K562 (cell line): ENCODE data around the gene NYNRIN. TPM values are rescaled to one million over a fixed set of nuclear protein-coding genes. Genes with fewer than 3 reads are reported as not detected.
A peak's percentile ranks its signal among the peaks of the same experiment; 100 is the strongest.

Experiments
- ADNP ChIP-seq: fragments of 200-800 bp; sonication (Bioruptor generic); IDR thresholded peaks from 2 replicates; pipeline ENCODE4 v1.6.1; 2016; ENCODE audit warnings: missing genetic modification characterization, missing compliant biosample characterization
- BRF1 ChIP-seq: IDR thresholded peaks from 3 replicates; pipeline ENCODE4 v1.6.1; 2011; ENCODE audit warnings: borderline replicate concordance, mild to moderate bottlenecking; ENCODE audit not compliant: insufficient read length; ENCODE audit errors: extremely low read depth
- ELF4 ChIP-seq: fragments of 450-650 bp; formaldehyde crosslinking; IDR thresholded peaks from 2 replicates; pipeline ENCODE4 v1.4.0; 2022; ENCODE audit warnings: missing genetic modification characterization
- ETS2 ChIP-seq: IDR thresholded peaks from 2 replicates; pipeline ENCODE4 v1.6.1; 2016; ENCODE audit warnings: borderline replicate concordance, missing genetic modification characterization, mild to moderate bottlenecking, moderate library complexity, missing compliant biosample characterization; ENCODE audit not compliant: poor library complexity, severe bottlenecking
- GATAD2A ChIP-seq: fragments of 450-650 bp; IDR thresholded peaks from 2 replicates; pipeline ENCODE4 v1.6.1; 2017
- KDM1A ChIP-seq, 2 experiments: fragments of 450-650 bp; IDR thresholded peaks; 2 replicates each; pipeline ENCODE4 v1.6.1; 2016; ENCODE audit warnings: mild to moderate bottlenecking in 2 of 2
- MCM7 ChIP-seq, 2 experiments: fragments of 450-650 bp; IDR thresholded peaks; 2 replicates each; pipeline ENCODE4 v1.6.1; 2016 to 2018
- MIER1 ChIP-seq: fragments of 450-650 bp; IDR thresholded peaks from 2 replicates; pipeline ENCODE4 v1.6.1; 2016; ENCODE audit warnings: antibody characterized with exemption, mild to moderate bottlenecking, low read depth
- PHTF2 ChIP-seq: fragments of 250-450 bp; sonication (Bioruptor Pico); IDR thresholded peaks from 2 replicates; pipeline ENCODE4 v1.5.0; 2021; ENCODE audit warnings: mild to moderate bottlenecking
- POLR2G ChIP-seq: fragments of 200-400 bp; formaldehyde crosslinking; IDR thresholded peaks from 2 replicates; pipeline ENCODE4 v1.6.1; 2017; ENCODE audit warnings: low read depth, mild to moderate bottlenecking, antibody characterized with exemption, low read length, moderate library complexity
- RBFOX2 ChIP-seq: fragments of 200-400 bp; formaldehyde crosslinking; IDR thresholded peaks from 2 replicates; pipeline ENCODE4 v1.6.1; 2017; ENCODE audit warnings: low read depth, mild to moderate bottlenecking, low read length, moderate library complexity
- SRF ChIP-seq, 2 experiments: fragments of 250-450, 450-650 bp in 1 of 2; sonication (Bioruptor Pico) in 1 of 2; sonication (generic) in 1 of 2; formaldehyde crosslinking; IDR thresholded peaks; 2 replicates each; pipeline versions ENCODE4 v1.5.0 to v1.5.1; 2020 to 2022; ENCODE audit warnings: mild to moderate bottlenecking in 1 of 2, missing genetic modification reagents in 1 of 2
- TAF15 ChIP-seq: fragments of 200-400 bp; formaldehyde crosslinking; IDR thresholded peaks from 2 replicates; pipeline ENCODE4 v1.6.1; 2017; ENCODE audit warnings: mild to moderate bottlenecking, low read depth, low read length, moderate library complexity
- ZBTB7A ChIP-seq: IDR thresholded peaks from 2 replicates; pipeline ENCODE4 v1.6.1; 2011; ENCODE audit warnings: low read depth, mild to moderate bottlenecking, low read length, moderate library complexity, borderline replicate concordance; ENCODE audit not compliant: control insufficient read depth
- ZNF165 ChIP-seq: fragments of 250-450 bp; sonication (Bioruptor Pico); IDR thresholded peaks from 2 replicates; pipeline ENCODE4 v1.4.0; 2020; ENCODE audit warnings: borderline replicate concordance
- ZNF354B ChIP-seq: fragments of 250-450 bp; sonication (Bioruptor Pico); IDR thresholded peaks from 2 replicates; pipeline ENCODE4 v1.4.0; 2020
- polyA plus RNA-seq, 8 experiments: library from polyadenylated mRNA; depleted of rRNA in 4 of 8; stranded (reverse) in 5 of 8; unstranded in 3 of 8; fragments of >200 nt; fragmentation: Nextera tagmentation in 2 of 8; fragmentation: Illumina TruSeq in 1 of 8; extraction: Ambion mirVana in 2 of 8; extraction: Trizol in 1 of 8; gene quantifications; 2 replicates each; pipeline versions ENCODE4 v1.2.1 to v1.2.3, GENCODE V29; 2011 to 2014; ENCODE audit warnings: inconsistent platforms in 1 of 8, missing spikeins in 1 of 8
- total RNA-seq, 7 experiments: library from RNA; depleted of rRNA in 6 of 7; stranded (reverse); fragments of >200 nt in 6 of 7; fragmentation: Illumina TruSeq in 2 of 7; extraction: Trizol in 2 of 7; gene quantifications; 2 replicates each; pipeline versions ENCODE4 v1.2.1 to v1.2.3, GENCODE V29; 2011 to 2021; ENCODE audit warnings: low replicate concordance in 1 of 7
- TF ChIP-seq, protein P1 (sequence below): sonication (generic); formaldehyde crosslinking; IDR thresholded peaks from 2 replicates; pipeline ENCODE4 v1.9.0; 2022; ENCODE audit warnings: mild to moderate bottlenecking, missing genetic modification reagents
- TF ChIP-seq, protein P2 (sequence below), 2 experiments: IDR thresholded peaks; 2 replicates each; pipeline ENCODE4 v1.6.1; 2011; ENCODE audit warnings: borderline replicate concordance in 1 of 2, control low read depth in 1 of 2, low read depth in 1 of 2, low read length in 1 of 2, mild to moderate bottlenecking in 1 of 2, mixed read lengths in 1 of 2, moderate library complexity in 1 of 2; ENCODE audit not compliant: insufficient read depth in 1 of 2, insufficient read length in 1 of 2, poor library complexity in 1 of 2, severe bottlenecking in 1 of 2; ENCODE audit errors: extremely low read depth in 1 of 2
- TF ChIP-seq, protein P3 (sequence below): fragments of 250-450 bp; sonication (Bioruptor Pico); IDR thresholded peaks from 2 replicates; pipeline ENCODE4 v1.4.0; 2020
- TF ChIP-seq, protein P4 (sequence below): IDR thresholded peaks from 2 replicates; pipeline ENCODE4 v1.6.1; 2016; ENCODE audit warnings: missing genetic modification characterization, missing compliant biosample characterization
- TF ChIP-seq, protein P5 (sequence below): fragments of 200-800 bp; sonication (Bioruptor generic); IDR thresholded peaks from 2 replicates; pipeline ENCODE4 v1.6.1; 2017; ENCODE audit warnings: missing genetic modification characterization, missing compliant biosample characterization

Gene NYNRIN
- total and polyA plus RNA-seq, 9 of the 15 experiments (the other 6 are each of a cell fraction or from before 2014, with no cell fraction given), result 0.04 to 1.2 (median 0.28) TPM

DNA sequence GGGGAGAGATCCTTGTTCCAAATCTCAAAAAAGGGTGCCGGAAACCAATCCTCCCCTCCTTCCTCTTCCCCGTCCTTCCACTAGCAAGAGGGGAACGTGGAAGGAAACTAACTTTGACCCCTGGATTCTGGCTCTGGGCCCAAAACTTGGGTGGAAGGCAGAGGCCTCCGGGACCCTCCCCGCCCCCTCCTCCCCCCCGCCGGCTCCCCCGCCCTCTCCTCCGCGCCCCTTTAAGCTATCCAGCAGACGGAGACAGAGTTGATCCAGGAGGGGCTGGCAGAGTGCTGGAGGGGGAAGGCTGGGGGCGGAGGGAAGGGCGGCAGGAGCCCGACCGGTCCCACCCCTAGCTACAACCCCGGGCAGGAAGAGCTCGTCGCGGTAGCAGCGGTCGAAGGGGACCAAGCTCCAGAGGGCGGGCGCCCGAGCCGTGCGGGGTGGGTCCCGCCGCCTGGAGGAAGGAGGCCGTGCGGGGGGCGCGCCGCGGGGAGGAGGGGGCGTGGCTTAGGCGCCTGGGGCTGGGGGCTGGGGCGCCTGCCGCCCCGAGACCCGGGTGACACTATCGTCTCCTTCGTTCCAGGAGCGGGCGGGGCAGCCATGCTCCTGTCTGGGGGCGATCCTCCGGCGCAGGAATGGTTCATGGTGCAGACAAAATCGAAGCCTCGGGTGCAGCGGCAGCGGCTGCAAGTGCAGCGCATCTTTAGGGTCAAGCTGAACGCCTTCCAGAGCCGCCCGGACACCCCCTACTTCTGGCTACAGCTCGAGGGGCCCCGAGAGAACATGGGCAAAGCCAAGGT is at the start of gene NYNRIN (continued):
- peak; percentile 40; the same call in 1 of the 2 replicates for TF ChIP-seq ZBTB7A
- TF ChIP-seq ADNP, result no peak
- TF ChIP-seq, protein P1, sequence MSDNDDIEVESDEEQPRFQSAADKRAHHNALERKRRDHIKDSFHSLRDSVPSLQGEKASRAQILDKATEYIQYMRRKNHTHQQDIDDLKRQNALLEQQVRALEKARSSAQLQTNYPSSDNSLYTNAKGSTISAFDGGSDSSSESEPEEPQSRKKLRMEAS (CRISPR knock-in tag), result peak; percentile 50; the same call in 1 of the 2 replicates
- no peak for TF ChIP-seq ZNF354B (CRISPR knock-in tag)
- TF ChIP-seq PHTF2 (CRISPR knock-in tag), result no peak
- no peak for TF ChIP-seq TAF15
- no peak for TF ChIP-seq ZNF165 (CRISPR knock-in tag)
- TF ChIP-seq ETS2 (tag), result no peak
- no peak for TF ChIP-seq MIER1
- TF ChIP-seq, protein P2, sequence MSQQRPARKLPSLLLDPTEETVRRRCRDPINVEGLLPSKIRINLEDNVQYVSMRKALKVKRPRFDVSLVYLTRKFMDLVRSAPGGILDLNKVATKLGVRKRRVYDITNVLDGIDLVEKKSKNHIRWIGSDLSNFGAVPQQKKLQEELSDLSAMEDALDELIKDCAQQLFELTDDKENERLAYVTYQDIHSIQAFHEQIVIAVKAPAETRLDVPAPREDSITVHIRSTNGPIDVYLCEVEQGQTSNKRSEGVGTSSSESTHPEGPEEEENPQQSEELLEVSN (IDR thresholded peaks at IDR 0.05; ENCODE audit: borderline replicate concordance in 1 of 2, extremely low read depth in 1 of 2, insufficient read depth in 1 of 2, insufficient read length in 1 of 2, low read depth in 1 of 2, low read length in 1 of 2, poor library complexity in 1 of 2, severe bottlenecking in 1 of 2), result peak in 1 of 2 experiments; percentile 79
- TF ChIP-seq KDM1A (IDR thresholded peaks at IDR 0.05), result no peak
- TF ChIP-seq, protein P3, sequence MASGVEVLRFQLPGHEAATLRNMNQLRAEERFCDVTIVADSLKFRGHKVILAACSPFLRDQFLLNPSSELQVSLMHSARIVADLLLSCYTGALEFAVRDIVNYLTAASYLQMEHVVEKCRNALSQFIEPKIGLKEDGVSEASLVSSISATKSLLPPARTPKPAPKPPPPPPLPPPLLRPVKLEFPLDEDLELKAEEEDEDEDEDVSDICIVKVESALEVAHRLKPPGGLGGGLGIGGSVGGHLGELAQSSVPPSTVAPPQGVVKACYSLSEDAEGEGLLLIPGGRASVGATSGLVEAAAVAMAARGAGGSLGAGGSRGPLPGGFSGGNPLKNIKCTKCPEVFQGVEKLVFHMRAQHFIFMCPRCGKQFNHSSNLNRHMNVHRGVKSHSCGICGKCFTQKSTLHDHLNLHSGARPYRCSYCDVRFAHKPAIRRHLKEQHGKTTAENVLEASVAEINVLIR, result no peak
- TF ChIP-seq BRF1, result no peak
- TF ChIP-seq POLR2G, result peak; percentile 57; the same call in 1 of the 2 replicates
- 0 out of 2 replicates have a peak, but pooled peaks have one; percentile 28 for TF ChIP-seq RBFOX2
- TF ChIP-seq MCM7 (IDR thresholded peaks at IDR 0.05), result no peak
- TF ChIP-seq ELF4, result no peak
- TF ChIP-seq, protein P4, sequence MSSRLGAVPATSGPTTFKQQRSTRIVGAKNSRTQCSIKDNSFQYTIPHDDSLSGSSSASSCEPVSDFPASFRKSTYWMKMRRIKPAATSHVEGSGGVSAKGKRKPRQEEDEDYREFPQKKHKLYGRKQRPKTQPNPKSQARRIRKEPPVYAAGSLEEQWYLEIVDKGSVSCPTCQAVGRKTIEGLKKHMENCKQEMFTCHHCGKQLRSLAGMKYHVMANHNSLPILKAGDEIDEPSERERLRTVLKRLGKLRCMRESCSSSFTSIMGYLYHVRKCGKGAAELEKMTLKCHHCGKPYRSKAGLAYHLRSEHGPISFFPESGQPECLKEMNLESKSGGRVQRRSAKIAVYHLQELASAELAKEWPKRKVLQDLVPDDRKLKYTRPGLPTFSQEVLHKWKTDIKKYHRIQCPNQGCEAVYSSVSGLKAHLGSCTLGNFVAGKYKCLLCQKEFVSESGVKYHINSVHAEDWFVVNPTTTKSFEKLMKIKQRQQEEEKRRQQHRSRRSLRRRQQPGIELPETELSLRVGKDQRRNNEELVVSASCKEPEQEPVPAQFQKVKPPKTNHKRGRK (tag), result no peak
- TF ChIP-seq, protein P5, sequence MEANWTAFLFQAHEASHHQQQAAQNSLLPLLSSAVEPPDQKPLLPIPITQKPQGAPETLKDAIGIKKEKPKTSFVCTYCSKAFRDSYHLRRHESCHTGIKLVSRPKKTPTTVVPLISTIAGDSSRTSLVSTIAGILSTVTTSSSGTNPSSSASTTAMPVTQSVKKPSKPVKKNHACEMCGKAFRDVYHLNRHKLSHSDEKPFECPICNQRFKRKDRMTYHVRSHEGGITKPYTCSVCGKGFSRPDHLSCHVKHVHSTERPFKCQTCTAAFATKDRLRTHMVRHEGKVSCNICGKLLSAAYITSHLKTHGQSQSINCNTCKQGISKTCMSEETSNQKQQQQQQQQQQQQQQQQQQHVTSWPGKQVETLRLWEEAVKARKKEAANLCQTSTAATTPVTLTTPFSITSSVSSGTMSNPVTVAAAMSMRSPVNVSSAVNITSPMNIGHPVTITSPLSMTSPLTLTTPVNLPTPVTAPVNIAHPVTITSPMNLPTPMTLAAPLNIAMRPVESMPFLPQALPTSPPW (CRISPR knock-in tag), result peak; percentile 47
- TF ChIP-seq SRF (CRISPR knock-in tag; IDR thresholded peaks at IDR 0.05), result no peak
- no peak for TF ChIP-seq GATAD2A
